Esophagus squamous epithelium (tissue), 5 donors: Measurements from ENCODE around the gene FAM3D. TPM values are rescaled to one million over a fixed set of nuclear protein-coding genes. Genes with fewer than 3 reads are reported as not detected.

ENCODE experiments used
- DNase-seq: peaks from one replicate; lab custom pipeline; 2025; lab: John Stamatoyannopoulos, UW
- H3K27ac ChIP-seq, 4 donors: fragments of 200-600 bp; sonication (generic); one replicate each; pipeline ENCODE4 v1.5.1; 2016 to 2019; ENCODE audit warnings: mild to moderate bottlenecking in 1 of 4
- H3K27me3 ChIP-seq, 4 donors: fragments of 200-600 bp; sonication (generic); 1 replicate in 3 of 4; 2 replicates in 1 of 4; pipeline versions ENCODE4 v1.5.1 to v1.6.0; 2017 to 2021; ENCODE audit warnings: antibody characterized with exemption in 1 of 4
- H3K36me3 ChIP-seq, 3 donors: fragments of 200-600 bp; sonication (generic); one replicate each; pipeline ENCODE4 v1.5.1; 2016 to 2019
- H3K4me1 ChIP-seq, 3 donors: fragments of 200-600 bp; sonication (generic); one replicate each; pipeline ENCODE4 v1.5.1; 2017 to 2019
- H3K4me3 ChIP-seq, 4 donors: fragments of 200-600 bp; sonication (generic); 1 replicate in 3 of 4; 2 replicates in 1 of 4; pipeline ENCODE4 v1.5.1; 2016 to 2019; ENCODE audit warnings: mild to moderate bottlenecking in 2 of 4, moderate library complexity in 1 of 4
- H3K9me3 ChIP-seq, 3 donors: fragments of 200-600 bp; sonication (generic); one replicate each; pipeline ENCODE4 v1.5.1; 2016 to 2019
- POLR2A ChIP-seq, 4 donors: fragments of 450-650 bp; IDR thresholded peaks; one replicate each; pipeline ENCODE4 v1.6.1; 2017; ENCODE audit warnings: antibody characterized with exemption in 4 of 4, mild to moderate bottlenecking in 4 of 4, moderate library complexity in 3 of 4
- WGBS, 2 donors: methylation state at CpG; one replicate each; pipeline ENCODE4 v1.1.5; 2018; 5-methylcytosine and 5-hydroxymethylcytosine counted together
- intact Hi-C: fragments of 100-400 bp; cut with DNase I; formaldehyde crosslinking; loops from one replicate; pipeline ENCODE4 v1.15.0; 2022
- total RNA-seq, 4 donors: library from RNA; depleted of rRNA; stranded (reverse); fragments of >200 nt; gene quantifications; one replicate each; pipeline ENCODE4 v1.1.0, GENCODE V29; 2016
- TF ChIP-seq, protein P1 (sequence below), 6 experiments: fragments of 450-650 bp in 4 of 6; fragments of 200-600 bp in 2 of 6; sonication (generic) in 2 of 6; IDR thresholded peaks; one replicate each; pipeline ENCODE4 v1.5.1; 2016 to 2019; ENCODE audit warnings: antibody characterized with exemption in 6 of 6, mild to moderate bottlenecking in 4 of 6, moderate library complexity in 4 of 6
- donor health status: DM: yes; HTN: yes; CAD: no.

Gene FAM3D
- total RNA-seq, 4 donors from 2014 or later = 84.3 to 214 (median 128) TPM

GRCh38 chr3:58594117-58594516 lies 72.5 kb downstream of the FAM3D start:
- no peak overlapping the region for H3K4me3 ChIP-seq
- no peaks in the 10 kb centered on the region for H3K4me1 ChIP-seq
- TF ChIP-seq, protein P1, sequence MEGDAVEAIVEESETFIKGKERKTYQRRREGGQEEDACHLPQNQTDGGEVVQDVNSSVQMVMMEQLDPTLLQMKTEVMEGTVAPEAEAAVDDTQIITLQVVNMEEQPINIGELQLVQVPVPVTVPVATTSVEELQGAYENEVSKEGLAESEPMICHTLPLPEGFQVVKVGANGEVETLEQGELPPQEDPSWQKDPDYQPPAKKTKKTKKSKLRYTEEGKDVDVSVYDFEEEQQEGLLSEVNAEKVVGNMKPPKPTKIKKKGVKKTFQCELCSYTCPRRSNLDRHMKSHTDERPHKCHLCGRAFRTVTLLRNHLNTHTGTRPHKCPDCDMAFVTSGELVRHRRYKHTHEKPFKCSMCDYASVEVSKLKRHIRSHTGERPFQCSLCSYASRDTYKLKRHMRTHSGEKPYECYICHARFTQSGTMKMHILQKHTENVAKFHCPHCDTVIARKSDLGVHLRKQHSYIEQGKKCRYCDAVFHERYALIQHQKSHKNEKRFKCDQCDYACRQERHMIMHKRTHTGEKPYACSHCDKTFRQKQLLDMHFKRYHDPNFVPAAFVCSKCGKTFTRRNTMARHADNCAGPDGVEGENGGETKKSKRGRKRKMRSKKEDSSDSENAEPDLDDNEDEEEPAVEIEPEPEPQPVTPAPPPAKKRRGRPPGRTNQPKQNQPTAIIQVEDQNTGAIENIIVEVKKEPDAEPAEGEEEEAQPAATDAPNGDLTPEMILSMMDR (IDR thresholded peaks at IDR 0.05) = no peak
- no peak for TF ChIP-seq POLR2A (IDR thresholded peaks at IDR 0.05)
- H3K27ac ChIP-seq = no peak overlapping the region
- H3K9me3 ChIP-seq = no peaks in the 10 kb centered on the region
- DNase-seq = no peak
- no peaks in the 10 kb centered on the region for H3K27me3 ChIP-seq
- WGBS, 2 donors = 85 to 87% methylated on average over 5 of the region's 5 CpGs
- no peaks in the 10 kb centered on the region for H3K36me3 ChIP-seq
- intact Hi-C loops = no loop called here

GRCh38 chr3:58591517-58592510 lies 74.8 kb downstream of the FAM3D start:
- intact Hi-C loops = no loop called here
- Histone ChIP-seq H3K36me3 (no peaks in the 10 kb centered on the region), H3K9me3 (no peaks in the 10 kb centered on the region), H3K27me3 (peaks cover 0 to 16% (median under 1%) of the 10 kb centered on the region in 4 donors), H3K27ac (no peak overlapping the region), H3K4me3 (no peak overlapping the region), H3K4me1 (peaks cover 0 to 4% (median 0%) of the 10 kb centered on the region in 3 donors)
- WGBS, 2 donors = 41 to 52% methylated on average over 5 to 6 of the region's 6 CpGs
- no peak for TF ChIP-seq POLR2A (IDR thresholded peaks at IDR 0.05)
- TF ChIP-seq, protein P1 (IDR thresholded peaks at IDR 0.05) = no peak
- DNase-seq = no peak

GRCh38 chr3:58588030-58588614 lies 78.5 kb downstream of the FAM3D start:
- H3K27me3 ChIP-seq = peaks cover 0 to 32% (median 2%) of the 10 kb centered on the region in 4 donors
- DNase-seq = no peak
- no peaks in the 10 kb centered on the region for H3K9me3 ChIP-seq
- H3K4me1 ChIP-seq = peaks cover 3 to 34% (median 11%) of the 10 kb centered on the region in 3 donors
- no peaks in the 10 kb centered on the region for H3K36me3 ChIP-seq
- WGBS, 2 donors = 40 to 43% methylated on average over 3 of the region's 3 CpGs
- H3K4me3 ChIP-seq = no peak overlapping the region
- no peak overlapping the region for H3K27ac ChIP-seq
- no peak for TF ChIP-seq POLR2A (IDR thresholded peaks at IDR 0.05)
- TF ChIP-seq, protein P1 (IDR thresholded peaks at IDR 0.05) = no peak
- intact Hi-C loops = no loop called here

- no peak overlapping the region for H3K27ac ChIP-seq
- H3K9me3 ChIP-seq = no peaks in the 10 kb centered on the region
- DNase-seq = no peak
- peaks cover 3 to 38% (median 11%) of the 10 kb centered on the region in 3 donors for H3K4me1 ChIP-seq
- WGBS, 2 donors = 37% methylated on average over 16 of the region's 44 CpGs; no CpG with 5 or more reads in 1 of the 2 donors
- peaks cover 0 to 32% (median 2%) of the 10 kb centered on the region in 4 donors for H3K27me3 ChIP-seq
- TF ChIP-seq, protein P1 (IDR thresholded peaks at IDR 0.05) = no peak
- no peak for TF ChIP-seq POLR2A (IDR thresholded peaks at IDR 0.05)
- H3K36me3 ChIP-seq = no peaks in the 10 kb centered on the region
- intact Hi-C loops = no loop called here
- H3K4me3 ChIP-seq = peak overlapping the region in 1 of 4 donors; percentile 38
Observed at GRCh38 chr3:58586776-58587192, 79.8 kb downstream of the FAM3D start.
